Globus pallidus (tissue), 1 donor: Measurements from ENCODE around the gene FANCI.

Experiments used
- DNase-seq: peaks from one replicate; pipeline ENCODE4 v3.0.0-alpha.2; 2015; ENCODE audit warnings: low spot score

Gene FANCI

DNA sequence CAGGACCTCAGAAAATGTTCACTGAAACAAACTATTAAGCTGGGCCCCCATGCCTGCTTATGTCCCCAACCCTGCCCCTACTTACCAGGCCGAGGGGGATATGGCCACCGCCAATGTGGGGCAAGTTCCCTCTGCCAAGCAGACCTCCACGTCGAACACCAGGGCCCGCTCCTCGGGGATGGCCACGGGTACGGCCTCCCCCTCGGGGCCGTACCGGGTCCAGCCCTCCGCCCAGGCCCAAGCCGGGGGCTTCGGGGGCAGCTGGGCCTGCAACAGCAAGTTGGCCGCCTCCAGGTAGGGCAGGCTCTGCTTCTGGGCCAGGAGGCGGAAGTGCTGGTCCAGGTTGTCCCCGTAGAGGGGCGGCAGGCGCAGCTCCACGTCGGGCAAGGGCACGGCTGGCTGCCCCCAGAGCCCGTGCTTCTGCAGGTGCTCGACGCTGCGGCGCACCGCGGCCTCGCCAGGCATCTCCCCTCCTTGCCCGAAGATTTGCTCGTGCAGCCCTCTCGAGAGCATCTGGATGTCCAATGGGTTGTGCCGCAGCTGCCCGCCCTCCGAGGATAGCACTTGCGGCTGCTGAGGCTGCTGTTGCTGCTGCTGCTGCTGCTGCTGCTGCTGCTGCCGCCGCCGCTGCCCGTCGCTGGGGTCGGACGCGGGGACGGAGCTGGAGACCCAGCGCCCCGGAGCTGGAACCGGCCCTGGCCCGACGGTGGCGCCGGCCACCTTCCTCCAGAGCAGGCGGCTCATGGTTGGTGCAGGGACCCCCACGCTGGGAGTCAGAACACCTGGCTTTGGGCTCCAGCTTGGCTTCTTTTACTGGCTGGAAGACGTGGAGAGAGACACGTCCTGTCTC lies 89.5 kb downstream of the FANCI start:
- DNase-seq = no peak

DNA sequence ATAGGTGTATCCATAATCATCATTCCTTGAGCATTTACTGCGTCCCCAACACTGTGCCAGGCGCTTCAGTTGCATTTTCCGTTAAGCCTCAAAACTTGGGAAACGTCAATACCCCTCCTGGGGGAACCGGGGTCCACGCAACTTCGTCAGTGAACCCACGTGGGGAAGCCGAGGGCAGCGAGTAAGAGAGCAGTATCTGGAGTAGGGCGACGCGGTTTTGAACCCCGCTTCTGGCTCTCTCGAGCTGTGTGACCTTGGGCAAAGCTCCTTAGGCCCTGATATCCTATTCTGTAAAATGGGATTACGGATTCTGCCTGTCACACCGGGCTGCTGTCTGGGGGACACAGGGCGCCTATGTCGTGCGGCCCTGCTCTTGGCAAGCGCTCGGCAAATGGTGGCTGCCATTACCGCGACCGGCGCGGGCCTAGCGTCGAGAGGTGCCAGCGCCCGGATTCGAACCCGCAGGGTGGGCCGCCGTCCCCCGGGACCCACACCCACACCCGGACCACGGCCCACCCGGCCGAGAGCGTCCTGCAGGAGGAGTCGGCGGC lies 90.3 kb downstream of the FANCI start:
- peak; percentile 30 for DNase-seq

DNA sequence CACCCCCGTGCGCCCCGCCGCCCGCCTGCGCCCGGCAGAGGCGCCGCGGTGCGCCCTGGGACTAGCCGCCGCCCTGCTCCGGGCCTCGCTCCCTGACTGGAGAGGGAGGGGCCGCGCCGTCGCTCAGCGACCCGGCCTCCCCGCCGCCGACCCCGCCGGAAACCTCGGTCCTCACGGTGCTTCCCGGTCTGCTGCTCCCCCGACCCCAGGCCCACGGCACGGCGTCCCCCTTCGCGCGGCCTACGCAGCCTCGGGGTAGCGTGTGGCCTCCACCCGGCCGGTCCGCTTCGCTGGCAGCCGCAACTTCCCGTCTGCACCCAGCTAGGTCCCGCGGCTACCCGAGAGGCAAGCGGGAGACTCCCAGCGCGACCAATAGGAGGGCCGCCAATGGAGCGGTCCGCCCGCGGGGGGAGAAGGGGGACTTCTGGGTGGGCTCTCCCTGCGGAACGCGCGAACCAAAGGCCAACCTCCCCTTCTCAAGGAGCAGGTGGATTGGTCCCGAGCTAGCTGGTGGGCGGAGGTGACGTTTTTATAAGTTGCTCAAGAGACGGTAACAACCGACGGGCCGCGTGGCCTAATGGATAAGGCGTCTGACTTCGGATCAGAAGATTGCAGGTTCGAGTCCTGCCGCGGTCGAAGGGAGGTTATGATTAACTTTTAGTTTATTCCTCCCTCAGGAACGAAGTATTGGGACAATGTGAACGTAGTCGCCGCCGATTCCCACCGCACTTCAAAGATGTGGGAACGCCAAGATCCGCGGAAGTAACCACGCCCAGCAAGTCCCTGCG lies 90.9 kb downstream of the FANCI start, which contains the start of gene POLG:
Gene POLG, minus strand, starts transcription at position 315 of the 788 bp plus-strand sequence. CDS start 1,070 bp downstream, outside the sequence.
- peak; percentile 99 for DNase-seq

DNA sequence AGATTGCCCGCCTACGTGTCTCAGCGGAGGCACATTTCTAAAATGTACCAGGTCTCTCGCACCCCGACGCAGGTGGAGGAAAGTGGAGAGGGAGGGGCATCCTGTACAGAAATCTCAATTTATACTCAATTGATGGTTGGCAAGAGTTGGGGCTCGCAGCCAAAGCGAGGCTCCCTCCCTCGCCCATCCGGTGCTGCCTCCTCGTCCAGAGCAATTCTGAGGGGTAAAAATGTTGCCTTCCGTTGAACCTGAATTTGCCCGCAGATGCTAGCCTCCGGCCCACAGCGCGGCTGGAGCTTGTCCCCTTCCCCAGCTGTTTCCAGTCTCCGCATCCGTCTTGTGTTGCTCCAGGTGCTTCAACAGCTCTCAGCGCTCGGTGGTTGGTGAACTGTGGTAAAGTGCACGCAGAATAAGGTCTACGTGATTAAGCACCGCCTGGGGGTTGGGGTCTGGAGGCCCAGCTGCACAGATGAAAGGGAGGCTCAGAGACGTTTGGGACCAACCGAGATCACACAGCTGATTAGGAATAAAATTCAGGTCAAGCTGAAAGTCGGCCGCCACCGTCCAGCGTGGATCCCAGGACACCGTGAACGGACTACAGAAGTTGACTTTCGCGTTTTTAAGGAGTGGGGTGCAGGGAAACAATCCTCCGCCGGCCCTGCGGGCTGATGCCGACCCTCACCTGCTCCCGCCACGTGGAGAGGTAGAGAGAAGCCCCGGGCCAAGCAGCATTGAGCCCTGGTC lies 91.7 kb downstream of the FANCI start:
- DNase-seq = no peak

DNA sequence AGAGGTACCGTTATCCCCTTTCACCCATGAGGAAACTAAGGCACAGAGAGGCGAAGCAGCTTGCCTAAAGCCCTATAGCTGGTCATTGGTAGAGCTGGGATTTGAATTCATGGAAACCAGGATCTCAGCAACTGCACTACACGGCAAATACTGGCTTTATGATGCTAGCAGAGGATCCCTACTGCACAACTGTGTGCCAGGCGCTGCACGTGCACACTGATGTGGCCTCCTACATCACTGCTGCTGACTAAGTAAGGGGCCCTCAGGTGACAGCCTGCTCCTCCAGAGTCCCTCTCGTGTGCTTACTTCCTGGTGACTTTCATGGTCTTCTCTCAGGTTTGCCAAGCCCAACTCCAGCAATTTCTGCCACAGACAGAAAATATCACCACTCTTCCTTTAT lies 94.3 kb downstream of the FANCI start:
- DNase-seq = no peak

DNA sequence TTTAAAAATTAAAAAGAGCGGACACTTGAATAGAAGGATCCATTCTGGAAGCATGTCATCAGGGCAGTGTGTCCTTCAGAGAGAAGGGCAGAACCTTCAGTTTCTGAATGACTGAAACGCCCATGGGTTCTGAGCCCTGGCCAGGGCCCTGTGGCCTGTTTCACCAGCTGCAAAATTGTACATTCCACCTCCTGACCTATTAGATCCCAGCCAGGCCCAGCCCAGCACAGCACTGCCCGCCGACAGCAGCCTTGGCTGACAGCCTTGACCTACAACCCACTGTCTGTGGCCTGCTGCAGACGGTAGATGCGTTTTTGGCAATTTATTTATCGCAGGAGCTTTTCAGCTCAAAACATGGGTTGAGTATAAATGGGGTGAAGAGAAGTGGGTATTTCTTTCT lies 96.8 kb downstream of the FANCI start:
- DNase-seq = no peak

DNA sequence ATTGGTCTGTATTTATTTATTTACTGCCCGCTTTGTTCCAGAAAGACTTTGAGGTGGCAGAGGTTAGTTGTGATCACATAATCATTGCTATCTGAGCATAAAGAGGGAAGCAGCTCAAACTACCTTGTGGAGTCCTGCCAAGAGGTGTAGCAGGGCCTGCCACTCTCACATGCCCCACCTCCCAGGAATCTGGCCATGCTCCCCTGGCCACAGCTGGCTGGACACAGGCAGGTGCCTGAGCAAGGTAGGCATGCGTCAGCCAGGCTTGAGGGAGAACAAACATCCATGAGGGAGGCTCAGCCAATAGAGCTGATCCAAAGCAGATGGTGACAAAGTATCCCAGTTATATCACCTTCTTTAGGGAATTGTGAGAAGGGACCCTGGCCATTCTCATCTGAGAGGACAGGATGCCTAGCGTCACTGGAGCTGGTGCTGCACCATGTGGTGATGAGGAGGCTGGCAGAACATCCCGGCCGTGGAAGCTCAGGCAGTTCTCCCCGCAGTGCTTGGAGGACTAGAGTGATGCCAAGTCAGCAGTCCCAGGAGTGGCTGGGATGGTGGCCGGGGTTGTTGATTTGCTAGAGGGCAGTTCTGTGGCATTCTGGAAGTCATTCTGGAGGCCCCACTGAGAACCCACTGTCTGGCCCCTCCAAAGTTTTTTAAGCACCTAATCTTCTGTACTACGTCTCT lies 97.7 kb downstream of the FANCI start:
- DNase-seq = no peak

DNA sequence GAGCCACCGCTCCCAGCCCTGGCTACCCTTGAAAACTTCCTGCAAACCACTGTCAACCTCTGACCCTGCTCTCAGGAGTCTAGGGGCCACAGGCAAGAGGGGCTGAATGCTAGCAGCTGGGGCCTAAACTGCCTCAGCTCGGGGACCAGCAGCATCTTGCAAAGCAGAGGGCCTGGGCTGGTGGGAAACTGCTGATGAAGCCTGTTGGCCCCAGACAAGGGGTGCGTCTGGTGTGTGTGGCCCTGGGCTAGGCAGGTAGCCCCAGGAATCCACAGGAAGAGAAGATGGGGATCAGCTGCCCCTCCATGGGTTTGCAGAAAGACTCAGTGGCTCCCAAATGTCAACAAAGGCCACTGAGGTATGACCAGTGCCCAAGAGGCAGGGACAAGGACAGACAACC lies 99.1 kb downstream of the FANCI start:
- no peak for DNase-seq

DNA sequence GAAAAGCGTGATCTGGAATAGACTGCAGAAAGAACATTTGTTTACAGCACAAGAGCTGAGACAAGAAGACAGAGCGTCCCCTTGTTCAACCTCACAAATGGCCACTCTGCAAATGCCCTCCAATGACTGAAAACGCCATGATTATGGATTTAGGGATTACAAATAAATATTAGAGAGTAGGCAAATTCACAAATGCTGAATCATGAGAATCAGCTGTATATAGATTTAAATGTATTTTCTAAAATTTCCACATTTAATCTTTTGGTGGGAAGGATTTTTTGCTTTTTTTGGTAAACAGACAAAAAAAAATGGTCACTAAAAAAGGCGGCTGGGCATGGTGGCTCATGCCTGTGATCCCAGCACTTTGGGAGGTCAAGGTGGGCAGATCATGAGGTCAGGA lies 101.5 kb downstream of the FANCI start:
- no peak for DNase-seq

DNA sequence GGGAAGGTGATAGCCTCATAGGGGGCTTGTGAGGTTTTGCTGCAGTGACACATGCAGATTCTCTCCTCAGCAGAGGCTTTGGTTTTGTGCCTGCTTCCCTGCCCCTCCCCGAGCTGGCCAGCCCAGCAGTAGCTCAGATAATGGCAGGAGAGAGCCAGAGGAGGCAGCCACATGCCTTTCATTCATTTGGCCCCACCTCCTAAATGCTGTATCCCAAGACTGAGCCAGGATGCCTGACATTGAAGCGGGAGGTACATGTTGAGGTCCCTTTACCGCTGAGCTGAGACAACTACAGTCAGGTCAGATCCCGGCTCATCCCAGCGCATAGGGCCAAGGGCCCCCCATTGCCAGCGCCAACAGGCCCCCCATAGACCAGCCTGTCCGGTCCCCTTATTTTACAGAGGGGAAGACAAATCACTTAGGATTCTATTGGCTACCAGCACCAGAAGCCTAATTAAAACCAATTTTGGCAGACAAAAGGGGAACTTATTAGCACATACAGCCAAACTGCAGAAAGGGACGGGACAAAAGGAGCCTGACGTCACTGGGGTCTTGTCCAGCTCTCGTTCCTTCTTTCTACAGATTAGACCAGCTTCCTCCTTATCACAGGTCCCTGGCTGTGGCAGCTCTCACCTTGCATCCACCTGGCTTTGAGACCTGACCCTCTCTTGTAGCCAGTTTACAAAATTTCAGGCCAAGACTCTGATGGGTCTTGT lies 102.9 kb downstream of the FANCI start:
- DNase-seq = no peak

DNA sequence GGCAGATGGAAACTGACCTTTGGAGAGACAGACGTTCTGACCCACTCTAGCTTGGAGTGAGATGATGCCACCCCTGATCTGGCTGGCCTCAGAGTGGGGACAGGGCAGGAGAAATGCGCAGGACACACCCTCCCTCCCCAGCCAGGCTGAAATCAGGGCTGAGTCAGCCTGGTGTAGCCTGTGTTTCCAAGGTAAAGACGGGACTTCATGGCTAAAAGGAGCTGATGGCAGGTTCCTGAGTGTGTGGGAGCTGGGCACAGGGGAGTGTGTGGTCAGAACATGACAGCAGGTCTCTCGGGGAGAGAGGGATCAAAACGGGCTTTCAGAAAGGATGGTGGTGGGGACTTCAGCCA lies 105.4 kb downstream of the FANCI start:
- DNase-seq = no peak

DNA sequence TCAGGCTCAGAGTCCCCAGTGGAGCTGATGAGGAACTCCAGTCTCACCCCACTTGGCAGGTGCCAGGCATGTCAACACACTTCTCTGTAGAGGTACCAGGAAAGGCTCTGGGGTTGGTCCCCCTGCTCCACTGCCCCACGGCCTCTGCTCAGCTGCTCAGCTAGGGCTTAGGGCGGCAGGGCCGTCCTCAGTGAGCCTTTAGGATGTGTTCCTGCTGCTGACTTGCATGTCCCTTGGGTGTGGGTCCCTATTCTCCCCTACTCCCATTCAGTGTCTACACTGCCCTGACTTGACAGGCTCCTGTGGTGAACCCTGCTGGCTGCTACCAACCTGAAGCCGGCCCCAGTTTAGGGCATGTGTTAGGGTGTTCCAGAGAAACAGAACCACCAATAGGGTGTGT lies 108.7 kb downstream of the FANCI start:
- DNase-seq = no peak

DNA sequence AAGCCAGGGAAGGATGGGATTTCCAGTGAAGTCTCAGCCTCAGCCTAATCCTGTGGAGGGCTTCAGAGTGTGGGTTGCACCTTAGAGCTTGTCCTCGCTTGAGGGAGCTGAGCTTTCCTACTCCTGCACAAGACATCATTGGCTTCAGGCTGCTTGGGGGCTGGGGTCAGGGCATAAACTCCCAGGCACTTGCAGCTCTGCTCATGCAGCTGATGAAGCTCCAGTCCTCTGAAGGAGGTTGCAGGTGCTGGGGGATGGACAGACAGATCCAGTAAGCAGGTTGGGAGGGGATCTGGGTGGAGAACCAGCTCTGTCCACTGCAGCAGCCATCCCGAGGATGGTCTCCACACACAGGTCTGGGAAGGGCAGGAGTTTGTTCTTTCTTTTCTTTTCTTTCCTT lies 110.2 kb downstream of the FANCI start:
- DNase-seq = no peak

DNA sequence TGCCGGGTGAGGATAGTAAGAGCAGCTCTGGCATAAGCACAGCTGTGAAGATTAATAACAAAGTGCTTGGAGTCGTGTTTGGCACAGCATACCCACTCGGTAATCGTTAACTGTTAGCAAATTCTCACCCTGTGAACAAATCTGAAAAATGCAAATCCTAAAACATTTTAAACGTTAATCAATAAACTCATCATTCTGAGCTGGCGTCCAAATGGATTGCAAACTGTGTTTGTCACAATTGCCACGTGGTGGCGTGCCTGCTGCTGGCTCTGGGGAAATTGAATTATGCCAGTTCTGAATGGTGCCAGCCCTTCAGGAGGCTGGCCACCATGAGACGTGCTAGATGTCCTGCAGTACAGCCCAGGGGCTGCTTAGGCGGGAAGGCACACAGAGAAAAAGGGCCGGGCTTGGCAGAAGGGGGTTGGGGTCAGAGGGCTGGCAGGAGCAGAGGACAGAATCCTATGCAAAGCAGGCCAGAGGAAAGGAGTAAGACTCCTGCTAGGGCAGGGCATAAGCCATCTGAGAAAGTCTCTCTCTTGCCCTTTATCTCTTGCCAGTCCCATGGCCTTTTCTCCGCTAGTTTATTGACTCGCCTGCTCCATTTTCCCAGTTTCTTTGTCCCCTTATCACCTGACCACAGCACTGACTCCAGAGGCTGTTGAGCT lies 113.0 kb downstream of the FANCI start:
- no peak for DNase-seq

DNA sequence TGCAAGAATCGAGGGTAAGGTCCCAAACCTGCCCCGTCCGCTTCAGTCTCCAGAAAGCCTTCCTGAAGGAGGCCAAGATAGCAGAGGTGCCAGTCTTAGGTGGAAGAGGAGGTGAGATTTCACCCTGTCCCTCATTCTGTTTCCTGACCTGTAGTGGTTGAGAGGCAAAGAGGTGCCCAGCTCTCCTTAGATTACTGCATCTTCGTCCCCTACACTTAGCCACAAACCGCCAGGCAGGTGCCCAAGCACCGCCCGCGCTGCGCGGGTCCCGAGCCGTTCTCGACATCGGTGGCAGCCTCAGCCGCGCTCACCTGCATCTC lies 114.6 kb downstream of the FANCI start:
- DNase-seq = no peak

DNA sequence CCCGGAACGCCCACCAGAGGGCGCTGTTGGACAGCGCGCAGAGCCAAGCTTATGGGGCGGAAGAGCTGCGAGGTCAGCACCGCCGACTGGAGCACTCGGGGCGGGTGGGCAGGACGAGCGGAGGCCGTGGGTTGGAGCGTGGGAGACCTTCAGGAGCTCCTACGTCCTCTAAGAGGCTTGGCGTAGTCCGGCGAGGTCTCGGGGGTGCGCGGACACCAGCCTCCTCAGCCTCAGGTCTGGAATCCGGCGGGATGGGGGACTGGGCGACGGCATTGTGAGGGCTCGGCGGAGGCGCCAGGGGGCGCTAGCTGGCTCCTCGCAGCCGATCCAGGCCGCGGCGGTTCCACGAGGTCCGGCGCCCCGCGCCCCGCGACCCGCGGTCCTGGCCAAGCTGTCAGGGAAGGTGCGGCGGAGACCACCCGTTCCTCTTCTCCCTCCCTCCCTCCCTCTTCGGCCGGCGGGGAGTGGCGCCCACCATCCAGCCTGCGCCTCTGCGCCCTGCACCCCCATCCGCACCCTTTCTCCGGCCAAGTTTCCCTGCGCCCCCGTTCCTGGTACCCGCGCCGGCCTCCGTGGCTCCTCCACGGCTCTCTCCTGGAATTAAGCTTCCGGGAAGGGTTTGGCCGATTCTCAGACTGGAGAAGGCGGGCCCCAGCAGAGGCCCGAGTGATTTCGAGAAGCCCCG lies 115.1 kb downstream of the FANCI start:
- DNase-seq = peak; percentile 75

DNA sequence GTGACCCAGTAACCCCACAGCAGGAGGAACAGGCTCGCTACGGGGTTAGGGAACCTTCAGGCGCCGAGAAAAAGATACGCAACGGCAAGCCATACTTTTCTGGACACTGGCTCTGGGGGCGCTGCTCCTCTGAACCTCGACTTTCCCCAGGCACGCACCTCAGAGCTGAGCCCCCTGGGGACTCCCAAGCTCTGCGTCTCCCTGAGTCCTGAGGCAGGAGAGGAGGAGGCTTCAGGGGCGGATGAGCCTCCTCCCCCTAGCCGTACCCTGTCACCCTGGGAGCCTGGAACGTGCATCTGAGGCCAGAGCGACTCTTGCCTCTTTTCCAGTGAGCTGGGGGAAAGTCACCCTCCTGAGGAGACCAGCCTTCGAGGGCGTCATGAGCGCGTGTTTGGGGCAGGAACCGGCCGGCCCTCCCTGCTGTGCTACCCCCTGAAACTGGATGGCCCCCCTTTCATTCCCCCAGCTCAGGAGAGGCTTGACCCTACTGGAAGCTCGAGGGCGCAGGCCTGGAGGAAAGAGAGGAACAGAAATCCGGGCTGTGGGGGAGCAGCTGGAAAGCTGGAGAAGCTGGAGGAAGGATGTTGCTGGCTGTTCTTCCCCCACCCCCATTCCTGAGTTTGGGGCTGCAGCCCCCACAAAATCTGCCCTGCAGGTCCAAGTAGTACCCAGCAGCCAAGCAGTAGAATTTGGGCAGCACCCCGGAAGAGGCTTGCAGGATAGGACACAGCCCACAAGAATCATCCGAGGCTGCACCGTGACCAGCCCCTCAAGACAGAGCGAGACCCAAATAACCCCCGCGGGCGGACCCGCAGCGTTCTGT lies 115.9 kb downstream of the FANCI start:
- no peak for DNase-seq

DNA sequence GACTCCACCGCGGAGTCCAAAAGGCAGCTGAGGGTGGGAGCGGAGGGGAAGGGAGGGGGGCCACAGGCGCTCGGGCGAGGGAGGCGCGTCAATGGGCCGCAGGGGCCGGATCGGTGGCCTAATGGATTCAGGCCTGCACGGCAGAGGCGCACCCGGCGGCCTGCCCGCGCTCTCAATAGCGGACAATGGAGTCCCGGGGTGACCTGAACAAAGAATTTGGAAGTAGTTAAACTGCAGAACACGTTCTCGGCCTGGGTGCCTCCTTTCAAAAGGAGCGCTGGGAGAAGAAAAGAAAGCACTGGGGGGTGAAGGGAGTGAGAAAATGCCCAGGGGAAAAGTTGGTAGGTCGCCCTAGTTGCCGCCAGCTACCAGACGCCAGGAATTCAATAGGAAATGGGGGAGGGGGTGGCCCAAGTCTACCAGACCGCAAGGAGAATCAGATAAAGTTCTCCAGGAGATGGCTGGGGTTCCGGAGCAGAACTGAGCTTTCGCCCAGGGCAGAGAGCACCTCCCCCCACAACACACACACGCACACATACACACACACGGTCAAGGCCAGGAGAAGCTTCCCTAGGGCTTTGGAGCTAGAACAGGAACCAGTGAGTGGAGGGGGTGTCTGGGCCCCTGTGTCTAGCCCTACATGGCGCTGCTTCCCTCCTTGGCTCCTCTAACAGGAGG lies 116.7 kb downstream of the FANCI start:
- peak; percentile 68 for DNase-seq
